ENCODE data around the gene CD164. TPM values are rescaled to one million over a fixed set of nuclear protein-coding genes. Genes with fewer than 3 reads are reported as not detected.

The CD164 gene
- total RNA-seq = 100 to 1,000 TPM; 178 to 205 TPM

DNA sequence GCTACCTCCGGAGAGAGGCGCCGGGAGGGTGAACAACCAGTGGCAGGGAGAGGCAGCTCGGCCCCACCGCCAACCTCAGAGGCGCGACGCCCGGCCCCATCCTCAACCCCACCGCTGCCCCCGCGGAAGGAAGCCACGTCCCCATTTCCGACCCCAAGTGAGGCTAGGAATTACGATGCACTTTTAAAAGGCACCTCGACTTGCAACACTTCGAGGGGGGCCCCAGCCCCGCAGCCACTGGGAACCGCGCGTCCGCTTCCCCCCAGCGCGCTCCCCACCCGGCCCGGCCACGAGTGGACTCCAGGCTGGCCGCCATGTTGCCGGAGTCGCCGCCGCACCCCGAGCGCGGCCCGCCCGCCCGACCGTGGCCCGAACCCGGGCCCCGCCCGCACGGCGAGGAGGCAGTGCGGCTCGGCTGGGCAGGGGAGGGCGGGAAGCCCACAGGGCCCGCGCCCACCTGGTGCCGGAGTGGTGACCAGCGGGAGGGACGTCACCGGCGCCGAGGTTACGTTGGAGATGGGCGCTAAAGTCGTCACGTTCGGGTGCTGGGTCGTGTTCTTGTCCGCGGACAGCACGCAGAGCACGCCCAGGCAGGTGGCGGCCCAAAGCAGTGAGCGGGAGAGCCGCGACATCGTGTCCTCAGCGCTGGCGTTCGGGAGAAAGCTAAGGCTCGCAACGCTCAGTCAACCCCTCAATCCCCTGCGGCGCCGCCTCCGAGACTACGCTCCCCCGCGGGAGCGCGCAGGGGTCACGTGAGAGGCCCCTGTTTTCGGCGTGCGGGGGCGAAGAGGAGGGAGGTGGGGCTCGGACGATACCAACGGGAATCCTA is at the start of gene CD164:
Gene CD164 (minus strand): TSS at position 721 of the 829 bp plus-strand sequence. CDS start 89 bp downstream, at position 632.
- Mint-ChIP-seq H3K9me3 (no peaks in the 10 kb centered on the region), H3K27ac (peak within 1 kb of the TSS; percentile 97), H3K36me3 (ENCODE audit: low read depth) (peaks cover 59% of the 10 kb centered on the region), H3K27me3 (no peaks in the 10 kb centered on the region), H3K4me1 (peaks cover 29% of the 10 kb centered on the region), H3K4me3 (peak within 1 kb of the TSS; percentile 94)
- peak; percentile 57 for ATAC-seq (replicated peaks)

DNA sequence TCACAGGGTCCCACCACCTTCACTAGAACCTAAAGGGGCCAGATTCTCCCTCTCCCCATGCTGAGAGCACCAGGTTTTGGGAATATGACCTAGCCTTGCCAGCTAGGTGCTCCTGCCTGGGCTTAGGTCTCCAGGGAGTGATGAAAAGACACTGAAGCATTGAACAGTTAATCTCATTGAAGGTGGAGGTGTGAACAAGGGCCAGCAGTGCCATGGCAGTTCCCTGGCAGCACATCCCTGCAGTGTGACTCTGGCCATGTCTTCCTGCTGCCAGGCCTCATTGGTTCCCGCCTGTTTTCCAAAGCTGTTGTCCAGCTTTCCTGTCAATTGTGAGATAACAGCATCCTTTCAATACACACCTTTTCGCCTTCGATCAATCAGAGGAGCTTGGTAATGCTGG is 47.2 kb upstream of the CD164 start:
- ATAC-seq (replicated peaks) = no peak
- Mint-ChIP-seq H3K36me3 (ENCODE audit: low read depth) (no peaks in the 10 kb centered on the region), H3K4me1 (no peaks in the 10 kb centered on the region), H3K27me3 (peaks cover 6% of the 10 kb centered on the region), H3K4me3 (no peak overlapping the region), H3K27ac (no peak overlapping the region), H3K9me3 (no peaks in the 10 kb centered on the region)

DNA sequence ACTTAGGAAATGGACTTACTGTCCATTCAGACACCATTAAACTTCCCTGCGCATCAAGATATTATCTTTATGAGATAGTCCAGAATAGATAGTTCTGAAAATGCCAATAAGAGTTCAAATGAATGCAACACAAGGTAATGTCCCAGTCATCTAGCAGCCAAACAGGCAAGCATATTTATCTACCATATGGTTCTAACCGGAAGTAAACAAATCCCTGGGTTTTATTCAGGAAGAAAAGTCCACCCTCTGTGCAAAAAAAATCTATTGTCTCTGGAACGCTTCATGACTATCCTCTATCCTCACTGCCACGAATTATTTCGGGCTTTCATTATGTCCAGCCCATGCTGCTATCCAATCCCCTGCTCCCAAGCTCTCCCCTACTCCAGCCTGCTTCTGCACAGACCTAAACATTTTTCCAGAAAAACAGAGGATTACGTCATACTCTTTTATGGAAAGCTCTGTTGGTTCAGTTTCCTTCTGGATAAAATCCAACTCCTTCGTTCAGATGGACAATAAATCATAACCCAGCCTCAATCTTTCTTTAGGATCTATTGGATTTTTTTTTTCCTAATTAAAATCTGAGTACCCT is 46.7 kb upstream of the CD164 start:
- no peak overlapping the region for H3K27ac Mint-ChIP-seq
- H3K27me3 Mint-ChIP-seq = peaks cover 6% of the 10 kb centered on the region
- H3K4me3 Mint-ChIP-seq = no peak overlapping the region
- ATAC-seq (replicated peaks) = no peak
- H3K4me1 Mint-ChIP-seq = no peaks in the 10 kb centered on the region
- H3K9me3 Mint-ChIP-seq = no peaks in the 10 kb centered on the region
- H3K36me3 Mint-ChIP-seq (ENCODE audit: low read depth) = no peaks in the 10 kb centered on the region

GRCh38 chr6:109424946-109425345 is 42.7 kb upstream of the CD164 start:
- Mint-ChIP-seq H3K27ac (no peak overlapping the region), H3K4me1 (no peaks in the 10 kb centered on the region), H3K4me3 (no peak overlapping the region), H3K9me3 (no peaks in the 10 kb centered on the region), H3K36me3 (ENCODE audit: low read depth) (no peaks in the 10 kb centered on the region), H3K27me3 (peaks cover 6% of the 10 kb centered on the region)
- ATAC-seq (replicated peaks) = no peak

DNA sequence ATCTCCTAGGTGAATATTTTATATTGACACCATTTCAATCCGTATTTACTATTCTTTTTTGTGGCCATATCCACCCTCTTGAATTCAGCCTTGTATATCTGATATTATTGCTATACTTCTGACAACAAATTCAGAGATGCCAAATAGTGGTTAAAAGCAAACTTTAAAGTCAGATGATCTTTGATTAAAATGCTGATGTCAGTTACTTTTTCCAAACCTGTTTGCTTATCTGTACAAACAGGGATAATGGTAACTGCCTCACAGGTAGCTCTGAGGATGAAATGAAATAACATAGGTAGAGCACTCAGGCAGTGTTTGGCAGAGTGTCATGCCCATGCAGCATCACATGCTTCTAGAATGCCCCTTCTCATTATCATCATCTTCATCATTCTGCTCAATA is 38.9 kb upstream of the CD164 start:
- Mint-ChIP-seq H3K4me3 (no peak overlapping the region), H3K9me3 (no peaks in the 10 kb centered on the region), H3K4me1 (no peaks in the 10 kb centered on the region), H3K27me3 (no peaks in the 10 kb centered on the region), H3K36me3 (ENCODE audit: low read depth) (no peaks in the 10 kb centered on the region), H3K27ac (no peak overlapping the region)
- ATAC-seq (replicated peaks) = no peak

DNA sequence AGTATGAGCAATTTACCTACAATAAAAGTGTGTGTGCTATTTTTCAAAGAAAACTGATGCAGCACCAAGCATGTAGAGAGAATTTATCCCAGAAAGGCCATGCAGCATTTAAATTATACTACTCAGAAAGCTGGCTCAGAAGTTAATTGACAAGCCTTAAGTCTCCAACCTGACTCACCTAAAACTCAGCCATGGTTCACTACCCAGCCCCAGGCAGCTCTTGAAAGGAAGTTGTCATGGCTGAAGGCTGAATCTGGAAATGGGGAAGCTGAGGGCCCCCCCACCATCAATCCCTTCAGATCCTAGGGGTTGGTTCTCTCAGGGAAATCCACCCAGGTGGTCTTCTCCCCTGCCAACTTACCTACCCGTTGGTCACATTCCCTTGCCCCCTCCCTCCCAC is 38.5 kb upstream of the CD164 start:
- Mint-ChIP-seq H3K4me1 (no peaks in the 10 kb centered on the region), H3K4me3 (no peak overlapping the region), H3K27ac (no peak overlapping the region), H3K36me3 (ENCODE audit: low read depth) (no peaks in the 10 kb centered on the region), H3K27me3 (no peaks in the 10 kb centered on the region), H3K9me3 (no peaks in the 10 kb centered on the region)
- no peak for ATAC-seq (replicated peaks)

DNA sequence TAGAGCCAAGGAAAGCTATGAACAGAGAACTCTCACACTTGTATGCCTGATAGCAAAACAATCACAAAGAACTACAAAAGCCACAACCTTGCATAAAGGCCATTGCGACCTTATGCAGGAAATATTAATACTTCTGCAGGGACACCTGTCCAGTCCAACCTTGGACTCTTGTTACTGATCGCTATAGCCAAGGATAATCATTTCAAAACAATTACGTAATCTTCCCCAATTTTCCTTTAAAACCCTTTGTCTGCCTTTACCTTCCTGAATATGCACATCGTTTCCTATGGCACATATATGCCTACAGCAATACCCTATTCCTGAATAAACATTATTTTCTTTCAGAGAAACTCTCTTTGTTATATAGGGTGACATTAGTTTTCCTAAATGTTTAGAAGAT is 35.4 kb upstream of the CD164 start:
- H3K36me3 Mint-ChIP-seq (ENCODE audit: low read depth) = no peaks in the 10 kb centered on the region
- no peak overlapping the region for H3K27ac Mint-ChIP-seq
- ATAC-seq (replicated peaks) = no peak
- no peaks in the 10 kb centered on the region for H3K9me3 Mint-ChIP-seq
- no peaks in the 10 kb centered on the region for H3K4me1 Mint-ChIP-seq
- H3K27me3 Mint-ChIP-seq = no peaks in the 10 kb centered on the region
- no peak overlapping the region for H3K4me3 Mint-ChIP-seq

DNA sequence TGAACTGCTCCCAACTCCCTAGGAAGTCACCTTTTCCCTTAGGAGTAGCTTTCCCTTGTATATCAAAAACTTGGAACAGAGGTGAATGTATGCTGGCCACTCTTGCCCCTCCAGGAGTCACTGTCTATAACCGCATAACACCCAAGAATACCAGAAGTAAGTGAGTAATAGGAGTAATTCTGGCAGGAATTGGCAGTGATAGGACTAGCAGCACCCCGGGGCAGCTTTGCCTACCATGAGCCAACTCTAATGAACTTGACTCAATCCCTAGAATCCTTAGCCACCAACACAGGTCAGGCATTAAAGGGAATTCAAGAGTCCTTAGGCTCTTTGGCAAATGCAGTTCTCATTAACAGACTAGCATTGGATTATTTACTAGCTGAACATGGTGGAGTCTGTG is 28.8 kb upstream of the CD164 start:
- no peaks in the 10 kb centered on the region for H3K27me3 Mint-ChIP-seq
- H3K9me3 Mint-ChIP-seq = no peaks in the 10 kb centered on the region
- H3K4me1 Mint-ChIP-seq = no peaks in the 10 kb centered on the region
- H3K27ac Mint-ChIP-seq = no peak overlapping the region
- no peak for ATAC-seq (replicated peaks)
- H3K4me3 Mint-ChIP-seq = no peak overlapping the region
- no peaks in the 10 kb centered on the region for H3K36me3 Mint-ChIP-seq (ENCODE audit: low read depth)

DNA sequence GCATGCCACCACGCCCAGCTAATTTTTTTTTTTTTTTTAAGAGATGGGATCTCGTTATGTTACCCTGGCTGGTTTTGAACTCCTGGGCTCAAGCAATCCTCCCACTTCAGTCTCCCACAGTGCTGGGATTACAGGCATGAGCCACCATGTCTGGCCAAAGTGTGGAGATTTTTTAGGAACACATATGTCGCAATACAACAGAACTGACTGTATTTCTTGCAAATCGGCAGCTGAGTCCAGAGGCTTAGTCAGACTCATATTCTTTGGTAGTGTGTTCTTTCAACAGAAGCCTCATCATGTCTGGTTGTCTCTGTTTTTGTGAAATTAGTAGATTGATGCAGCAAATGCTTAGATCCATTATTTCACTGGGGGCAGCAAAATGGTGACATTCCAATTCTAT is 23.9 kb upstream of the CD164 start:
- Mint-ChIP-seq H3K27ac (no peak overlapping the region), H3K27me3 (no peaks in the 10 kb centered on the region), H3K9me3 (no peaks in the 10 kb centered on the region), H3K36me3 (ENCODE audit: low read depth) (no peaks in the 10 kb centered on the region), H3K4me1 (no peaks in the 10 kb centered on the region), H3K4me3 (no peak overlapping the region)
- no peak for ATAC-seq (replicated peaks)

DNA sequence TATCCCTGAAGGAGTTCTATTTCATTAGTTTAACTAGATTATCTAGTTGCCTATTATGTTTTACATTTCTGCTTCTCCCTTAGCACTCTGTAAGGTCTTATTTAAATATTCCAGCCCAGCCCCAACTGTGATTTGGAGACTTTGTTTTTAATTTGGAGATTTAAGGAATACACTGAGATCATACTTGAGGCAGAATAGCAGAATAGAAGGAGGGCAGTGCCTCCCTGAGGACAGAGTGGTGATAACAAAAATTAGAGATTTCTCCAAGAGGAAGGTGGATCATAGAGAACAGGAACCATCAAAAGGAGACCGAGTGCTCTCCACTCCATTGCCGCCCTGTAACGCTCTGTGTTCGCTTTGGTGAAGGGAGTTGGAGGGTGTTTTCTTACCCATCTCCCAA is 14.8 kb upstream of the CD164 start:
- H3K4me1 Mint-ChIP-seq = no peaks in the 10 kb centered on the region
- H3K27me3 Mint-ChIP-seq = no peaks in the 10 kb centered on the region
- H3K4me3 Mint-ChIP-seq = no peak overlapping the region
- H3K27ac Mint-ChIP-seq = no peak overlapping the region
- no peak for ATAC-seq (replicated peaks)
- no peaks in the 10 kb centered on the region for H3K9me3 Mint-ChIP-seq
- H3K36me3 Mint-ChIP-seq (ENCODE audit: low read depth) = no peaks in the 10 kb centered on the region

GRCh38 chr6:109396046-109396718 is 13.9 kb upstream of the CD164 start:
- Mint-ChIP-seq H3K36me3 (ENCODE audit: low read depth) (no peaks in the 10 kb centered on the region), H3K27me3 (no peaks in the 10 kb centered on the region), H3K27ac (peak overlapping the region; percentile 12), H3K9me3 (no peaks in the 10 kb centered on the region), H3K4me3 (peak overlapping the region; percentile 1), H3K4me1 (no peaks in the 10 kb centered on the region)
- peak; percentile 59 for ATAC-seq (replicated peaks)

GRCh38 chr6:109393886-109394281 is 11.6 kb upstream of the CD164 start:
- no peaks in the 10 kb centered on the region for H3K4me1 Mint-ChIP-seq
- H3K27ac Mint-ChIP-seq = no peak overlapping the region
- H3K27me3 Mint-ChIP-seq = no peaks in the 10 kb centered on the region
- no peaks in the 10 kb centered on the region for H3K9me3 Mint-ChIP-seq
- no peaks in the 10 kb centered on the region for H3K36me3 Mint-ChIP-seq (ENCODE audit: low read depth)
- no peak overlapping the region for H3K4me3 Mint-ChIP-seq
- ATAC-seq (replicated peaks) = peak; percentile 54

DNA sequence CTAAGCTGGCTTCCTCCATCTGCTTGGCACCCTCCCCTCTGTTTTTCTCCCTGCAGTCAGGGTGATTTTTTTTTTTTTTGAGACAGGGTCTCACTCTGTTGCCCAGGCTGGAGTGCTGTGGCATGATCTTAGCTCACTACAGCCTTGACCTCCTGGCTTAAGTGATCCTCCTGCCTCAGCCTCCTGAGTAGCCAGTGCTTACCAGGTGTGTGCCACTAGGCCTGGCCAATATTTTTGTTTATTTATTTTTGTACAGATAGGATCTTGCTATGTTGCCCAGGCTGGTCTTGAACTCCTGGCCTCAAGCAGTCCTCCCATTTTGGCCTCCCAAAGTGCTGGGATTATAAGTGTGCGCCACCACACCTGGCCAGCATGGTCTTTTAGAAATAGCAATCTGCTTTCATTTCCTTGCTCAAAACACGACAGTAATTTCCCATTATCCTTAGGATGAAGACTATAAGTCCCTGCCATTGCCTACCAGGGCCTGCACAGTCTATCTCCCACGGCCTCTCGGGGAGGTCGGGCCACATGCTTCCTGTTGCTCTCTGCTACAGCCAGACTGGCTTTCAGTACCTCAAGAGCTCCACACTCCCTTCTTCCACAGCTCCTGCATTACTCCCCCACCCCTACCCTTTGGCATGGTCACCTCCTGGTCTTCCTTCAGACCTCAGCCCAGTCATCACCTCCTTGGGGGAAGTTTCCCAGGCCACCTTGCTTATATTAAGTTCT is 11.1 kb upstream of the CD164 start:
- no peaks in the 10 kb centered on the region for H3K9me3 Mint-ChIP-seq
- H3K27me3 Mint-ChIP-seq = no peaks in the 10 kb centered on the region
- no peaks in the 10 kb centered on the region for H3K4me1 Mint-ChIP-seq
- ATAC-seq (replicated peaks) = no peak
- H3K27ac Mint-ChIP-seq = no peak overlapping the region
- H3K36me3 Mint-ChIP-seq (ENCODE audit: low read depth) = no peaks in the 10 kb centered on the region
- H3K4me3 Mint-ChIP-seq = no peak overlapping the region

DNA sequence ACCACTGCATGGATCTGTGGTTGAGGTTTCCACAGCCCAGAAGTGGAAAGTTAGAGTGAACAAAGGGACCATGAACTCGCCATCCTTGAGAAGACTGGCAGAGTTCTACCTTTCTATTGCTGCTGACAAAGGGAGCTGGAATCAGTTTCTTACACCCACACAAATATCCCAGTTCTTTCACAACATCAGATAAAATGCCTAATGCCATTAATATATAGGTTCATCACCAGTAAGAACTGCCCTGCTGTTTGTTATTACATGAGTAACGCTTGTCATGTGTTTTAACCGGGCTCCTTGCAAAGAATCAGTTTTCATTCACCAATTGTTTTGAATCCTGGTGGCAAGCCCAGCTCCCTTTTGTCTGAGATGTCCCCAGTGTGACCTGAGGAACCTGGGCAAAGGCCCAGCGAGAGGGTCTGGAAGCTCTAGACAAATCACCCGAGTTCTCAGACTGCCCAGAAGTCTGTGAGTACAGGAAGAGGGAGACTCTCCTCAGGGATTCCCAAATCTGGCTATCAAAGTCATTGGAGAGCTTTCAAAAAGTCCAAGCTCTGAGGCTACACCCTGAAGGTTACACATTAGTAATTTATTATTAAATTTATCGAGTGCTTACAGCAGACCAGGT is 7.5 kb upstream of the CD164 start:
- no peak for ATAC-seq (replicated peaks)
- H3K36me3 Mint-ChIP-seq (ENCODE audit: low read depth) = no peaks in the 10 kb centered on the region
- no peak overlapping the region for H3K27ac Mint-ChIP-seq
- no peak overlapping the region for H3K4me3 Mint-ChIP-seq
- H3K9me3 Mint-ChIP-seq = no peaks in the 10 kb centered on the region
- peaks cover 2% of the 10 kb centered on the region for H3K4me1 Mint-ChIP-seq
- no peaks in the 10 kb centered on the region for H3K27me3 Mint-ChIP-seq
